ENCODE data around the gene CWC22. TPM values are rescaled to one million over a fixed set of nuclear protein-coding genes. Genes with fewer than 3 reads are reported as not detected.

Gene CWC22
- total RNA-seq, 1 donor from 2014 or later = 12.0 TPM

DNA sequence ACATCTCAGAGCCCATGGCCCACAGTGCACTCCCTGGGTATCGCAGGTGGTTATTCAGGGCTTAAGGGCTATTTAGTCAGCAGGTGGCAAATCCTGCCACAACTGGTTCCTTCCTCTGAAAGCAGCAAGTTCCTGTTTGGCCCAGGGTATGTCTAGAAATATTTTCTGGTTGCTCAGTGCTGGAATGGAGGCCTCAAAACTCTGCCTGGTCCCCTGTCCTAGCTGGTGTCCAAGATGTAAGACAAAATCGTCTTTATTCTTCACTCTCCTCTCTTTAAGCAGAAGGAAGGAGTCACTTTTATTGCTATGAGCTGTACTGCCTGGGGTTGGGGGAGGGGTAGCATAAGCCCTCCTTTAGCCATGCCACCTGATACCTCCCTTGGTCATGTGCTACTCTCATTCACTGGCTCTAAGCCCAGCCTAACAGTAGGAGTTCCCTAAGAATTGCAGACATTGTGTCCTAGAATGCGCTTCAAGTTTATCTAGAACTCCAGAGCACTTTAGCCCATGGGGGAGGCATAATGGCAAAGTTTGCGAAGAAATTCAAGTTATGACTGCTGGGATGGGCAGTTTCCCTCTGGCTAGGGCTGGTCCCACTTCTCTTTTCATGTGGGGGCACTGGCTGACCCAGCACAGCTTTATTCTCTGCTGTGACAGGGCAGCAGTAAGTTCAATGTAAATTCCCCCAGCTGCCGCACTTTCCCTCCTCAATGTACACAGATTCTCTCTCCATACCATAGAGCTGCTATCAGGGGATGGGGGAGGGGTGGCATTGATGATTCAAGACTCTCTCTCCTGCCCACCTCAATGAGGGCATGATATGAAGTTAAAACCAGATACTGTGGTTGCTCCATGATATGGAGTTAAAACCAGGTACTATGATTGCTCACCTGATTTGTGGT lies 27.1 kb upstream of the CWC22 start:
- Mint-ChIP-seq H3K9me3 (ENCODE audit: unreplicated experiment) (peaks cover 3% of the 10 kb centered on the region), H3K27ac (ENCODE audit: unreplicated experiment) (no peak overlapping the region), H3K36me3 (ENCODE audit: unreplicated experiment) (no peaks in the 10 kb centered on the region), H3K4me3 (ENCODE audit: unreplicated experiment) (no peak overlapping the region), H3K4me1 (ENCODE audit: low read depth, unreplicated experiment) (no peaks in the 10 kb centered on the region), H3K27me3 (ENCODE audit: unreplicated experiment) (no peaks in the 10 kb centered on the region)
- TF ChIP-seq, protein P1, sequence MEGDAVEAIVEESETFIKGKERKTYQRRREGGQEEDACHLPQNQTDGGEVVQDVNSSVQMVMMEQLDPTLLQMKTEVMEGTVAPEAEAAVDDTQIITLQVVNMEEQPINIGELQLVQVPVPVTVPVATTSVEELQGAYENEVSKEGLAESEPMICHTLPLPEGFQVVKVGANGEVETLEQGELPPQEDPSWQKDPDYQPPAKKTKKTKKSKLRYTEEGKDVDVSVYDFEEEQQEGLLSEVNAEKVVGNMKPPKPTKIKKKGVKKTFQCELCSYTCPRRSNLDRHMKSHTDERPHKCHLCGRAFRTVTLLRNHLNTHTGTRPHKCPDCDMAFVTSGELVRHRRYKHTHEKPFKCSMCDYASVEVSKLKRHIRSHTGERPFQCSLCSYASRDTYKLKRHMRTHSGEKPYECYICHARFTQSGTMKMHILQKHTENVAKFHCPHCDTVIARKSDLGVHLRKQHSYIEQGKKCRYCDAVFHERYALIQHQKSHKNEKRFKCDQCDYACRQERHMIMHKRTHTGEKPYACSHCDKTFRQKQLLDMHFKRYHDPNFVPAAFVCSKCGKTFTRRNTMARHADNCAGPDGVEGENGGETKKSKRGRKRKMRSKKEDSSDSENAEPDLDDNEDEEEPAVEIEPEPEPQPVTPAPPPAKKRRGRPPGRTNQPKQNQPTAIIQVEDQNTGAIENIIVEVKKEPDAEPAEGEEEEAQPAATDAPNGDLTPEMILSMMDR (IDR thresholded peaks at IDR 0.05; ENCODE audit: partially characterized antibody, unreplicated experiment) = no peak
- no peak for DNase-seq

DNA sequence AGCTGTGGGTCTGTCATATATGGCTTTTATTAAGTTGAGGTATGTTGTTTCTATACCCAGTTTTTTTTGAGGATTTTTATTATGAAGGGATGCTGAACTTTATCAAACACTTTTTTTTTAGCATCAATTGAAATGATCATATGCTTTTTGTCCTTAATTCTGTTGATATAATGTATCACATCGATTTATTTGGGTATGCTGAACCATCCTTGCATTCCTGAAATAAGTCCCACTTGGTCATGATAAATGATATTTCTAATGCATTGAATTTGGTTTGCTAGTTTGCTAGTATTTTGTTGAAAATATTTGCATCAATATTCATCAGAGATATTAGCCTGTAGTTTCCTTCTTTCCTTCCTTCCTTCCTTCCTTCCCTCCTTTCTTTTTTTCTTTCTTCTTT lies 22.5 kb upstream of the CWC22 start:
- Mint-ChIP-seq H3K27ac (ENCODE audit: unreplicated experiment) (no peak overlapping the region), H3K4me1 (ENCODE audit: low read depth, unreplicated experiment) (no peaks in the 10 kb centered on the region), H3K9me3 (ENCODE audit: unreplicated experiment) (peaks cover 3% of the 10 kb centered on the region), H3K4me3 (ENCODE audit: unreplicated experiment) (no peak overlapping the region), H3K36me3 (ENCODE audit: unreplicated experiment) (no peaks in the 10 kb centered on the region), H3K27me3 (ENCODE audit: unreplicated experiment) (peaks cover 1% of the 10 kb centered on the region)
- no peak for DNase-seq
- TF ChIP-seq, protein P1 (IDR thresholded peaks at IDR 0.05; ENCODE audit: partially characterized antibody, unreplicated experiment) = no peak

DNA sequence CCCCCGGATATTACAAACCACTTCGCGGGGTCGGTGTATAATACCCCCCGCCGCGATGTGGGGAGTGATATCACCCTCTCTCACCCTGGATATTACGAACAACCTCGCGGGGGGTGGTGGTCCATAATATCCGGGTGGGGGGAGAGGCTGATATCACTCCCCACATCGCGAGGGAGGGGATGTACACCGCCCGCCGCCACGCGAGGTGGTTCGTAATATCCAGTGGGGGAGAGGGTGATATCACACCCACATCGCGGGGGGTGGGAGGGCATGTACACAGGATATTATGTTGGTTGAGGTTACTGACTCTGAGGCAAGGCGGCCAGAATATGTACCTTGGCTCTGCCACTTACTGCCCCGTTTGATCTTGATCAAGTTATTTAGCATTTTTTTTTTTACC lies 14.8 kb upstream of the CWC22 start:
- H3K4me1 Mint-ChIP-seq (ENCODE audit: low read depth, unreplicated experiment) = no peaks in the 10 kb centered on the region
- TF ChIP-seq, protein P1 (IDR thresholded peaks at IDR 0.05; ENCODE audit: partially characterized antibody, unreplicated experiment) = no peak
- no peak for DNase-seq
- no peaks in the 10 kb centered on the region for H3K27me3 Mint-ChIP-seq (ENCODE audit: unreplicated experiment)
- no peak overlapping the region for H3K4me3 Mint-ChIP-seq (ENCODE audit: unreplicated experiment)
- H3K9me3 Mint-ChIP-seq (ENCODE audit: unreplicated experiment) = no peaks in the 10 kb centered on the region
- H3K36me3 Mint-ChIP-seq (ENCODE audit: unreplicated experiment) = no peaks in the 10 kb centered on the region
- H3K27ac Mint-ChIP-seq (ENCODE audit: unreplicated experiment) = no peak overlapping the region

DNA sequence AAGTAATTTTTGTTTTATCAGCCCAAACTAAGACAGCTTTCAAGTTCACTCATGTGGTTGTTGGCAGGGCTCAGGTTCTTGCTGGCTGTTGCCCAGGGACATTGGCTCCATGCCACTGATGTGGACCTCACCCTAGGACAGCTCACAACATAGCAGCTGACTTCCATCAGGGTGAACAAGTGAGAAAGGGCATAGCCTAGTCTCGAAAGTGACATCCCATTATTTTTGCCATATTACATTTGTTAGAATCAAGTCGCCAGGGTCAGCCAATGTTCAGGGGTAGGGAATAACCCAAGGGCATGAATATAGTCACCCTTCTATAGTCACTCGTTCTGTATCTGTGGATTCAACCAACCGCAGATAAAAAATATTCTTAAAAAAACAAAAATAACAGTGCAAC lies 10.7 kb upstream of the CWC22 start:
- Mint-ChIP-seq H3K9me3 (ENCODE audit: unreplicated experiment) (peaks cover 3% of the 10 kb centered on the region), H3K36me3 (ENCODE audit: unreplicated experiment) (no peaks in the 10 kb centered on the region), H3K4me1 (ENCODE audit: low read depth, unreplicated experiment) (peaks cover 4% of the 10 kb centered on the region), H3K4me3 (ENCODE audit: unreplicated experiment) (no peak overlapping the region), H3K27me3 (ENCODE audit: unreplicated experiment) (peaks cover 4% of the 10 kb centered on the region), H3K27ac (ENCODE audit: unreplicated experiment) (no peak overlapping the region)
- TF ChIP-seq, protein P1 (IDR thresholded peaks at IDR 0.05; ENCODE audit: partially characterized antibody, unreplicated experiment) = no peak
- DNase-seq = no peak

DNA sequence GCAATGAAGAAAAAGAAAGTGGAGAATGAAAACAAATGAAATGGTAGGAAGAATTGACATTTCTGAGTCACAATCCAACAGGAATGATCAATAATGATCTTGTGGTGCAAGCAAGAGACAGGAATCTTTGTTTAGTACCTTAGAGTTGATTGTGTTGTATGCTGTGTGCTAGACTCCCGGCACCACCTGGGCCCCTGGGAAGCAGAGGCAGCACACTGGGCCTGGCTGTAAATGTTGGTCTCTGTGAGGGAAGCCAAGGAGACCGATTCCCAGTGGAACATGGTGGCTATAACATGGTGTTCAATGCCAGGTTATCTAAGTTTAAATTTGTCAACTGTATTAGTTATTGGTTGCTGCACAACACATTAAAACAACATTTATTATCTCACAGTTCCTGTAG lies 9.8 kb upstream of the CWC22 start:
- Mint-ChIP-seq H3K4me3 (ENCODE audit: unreplicated experiment) (no peak overlapping the region), H3K9me3 (ENCODE audit: unreplicated experiment) (peaks cover 3% of the 10 kb centered on the region), H3K27ac (ENCODE audit: unreplicated experiment) (no peak overlapping the region), H3K27me3 (ENCODE audit: unreplicated experiment) (peaks cover 4% of the 10 kb centered on the region), H3K36me3 (ENCODE audit: unreplicated experiment) (no peaks in the 10 kb centered on the region), H3K4me1 (ENCODE audit: low read depth, unreplicated experiment) (peaks cover 4% of the 10 kb centered on the region)
- DNase-seq = no peak
- TF ChIP-seq, protein P1 (IDR thresholded peaks at IDR 0.05; ENCODE audit: partially characterized antibody, unreplicated experiment) = no peak
